ENCODE results near the gene DENND6B.
"Not testable (repeated sequence)": the region's sequence is repeated elsewhere in the genome, so short reads cannot be mapped to it uniquely, and the experiment has no call there.

DENND6B gene

GRCh38 chr22:50326956-50327710, at the start of gene DENND6B:
DENND6B (minus strand) TSS chr22:50327012; CDS start chr22:50326988, 24 bp downstream.
- no peak for FAIRE-seq

- no peak for FAIRE-seq
These were observed 49.4 kb upstream of the DENND6B start for GRCh38 chr22:50376085-50376651.

GRCh38 chr22:50371101-50371648, 44.4 kb upstream of the DENND6B start:
- no peak for FAIRE-seq

GRCh38 chr22:50367778-50368500, 41.1 kb upstream of the DENND6B start:
- FAIRE-seq, result no peak

GRCh38 chr22:50363803-50364194, 37.0 kb upstream of the DENND6B start:
- not testable (repeated sequence) for FAIRE-seq

- no peak for FAIRE-seq
These were observed 36.5 kb upstream of the DENND6B start for GRCh38 chr22:50363166-50363802.

- no peak for FAIRE-seq
These were observed 34.9 kb upstream of the DENND6B start for GRCh38 chr22:50361688-50362087.

GRCh38 chr22:50361222-50361621, 34.4 kb upstream of the DENND6B start:
- no peak for FAIRE-seq

GRCh38 chr22:50360578-50360977, 33.8 kb upstream of the DENND6B start:
- FAIRE-seq, result no peak

GRCh38 chr22:50357756-50358155, 30.9 kb upstream of the DENND6B start:
- FAIRE-seq, result no peak

- FAIRE-seq, result no peak
These were observed 30.4 kb upstream of the DENND6B start for GRCh38 chr22:50357222-50357621.

GRCh38 chr22:50356186-50356585, 29.4 kb upstream of the DENND6B start:
- no peak for FAIRE-seq

- no peak for FAIRE-seq
These were observed 21.2 kb upstream of the DENND6B start for GRCh38 chr22:50348058-50348457.

- no peak for FAIRE-seq
These were observed 20.3 kb upstream of the DENND6B start for GRCh38 chr22:50347157-50347556.

- no peak for FAIRE-seq
These were observed 19.7 kb upstream of the DENND6B start for GRCh38 chr22:50346470-50346869.

- no peak for FAIRE-seq
These were observed 16.7 kb upstream of the DENND6B start for GRCh38 chr22:50343541-50343935.

- no peak for FAIRE-seq
These were observed 16.1 kb upstream of the DENND6B start, which contains the start of gene PPP6R2 for GRCh38 chr22:50342651-50343540. PPP6R2 (plus strand) TSS chr22:50343327; CDS start chr22:50393909, 50,582 bp downstream.

GRCh38 chr22:50341977-50342650, 15.3 kb upstream of the DENND6B start:
- no peak for FAIRE-seq

GRCh38 chr22:50339945-50340879, 13.4 kb upstream of the DENND6B start:
- FAIRE-seq, result no peak

- no peak for FAIRE-seq
These were observed 12.1 kb upstream of the DENND6B start for GRCh38 chr22:50338860-50339462.
